Glutamatergic neuron (in vitro differentiated cells): ENCODE results near the gene CLEC16A. TPM values are rescaled to one million over a fixed set of nuclear protein-coding genes. Genes with fewer than 3 reads are reported as not detected.
"Not testable (repeated sequence)": the region's sequence is repeated elsewhere in the genome, so short reads cannot be mapped to it uniquely, and the experiment has no call there.

Source experiments
- DNase-seq: peaks from one replicate; pipeline ENCODE4 v3.0.0; 2022
- H3K27ac Mint-ChIP-seq: one replicate; pipeline ENCODE4 v1.8.0; 2020; ENCODE audit warnings: mild to moderate bottlenecking, mixed read lengths, inconsistent platforms; ENCODE audit not compliant: unreplicated experiment
- H3K27me3 Mint-ChIP-seq: one replicate; pipeline ENCODE4 v1.8.0; 2020; ENCODE audit warnings: mild to moderate bottlenecking, moderate library complexity, mixed read lengths, inconsistent platforms; ENCODE audit not compliant: unreplicated experiment
- H3K36me3 Mint-ChIP-seq: one replicate; pipeline ENCODE4 v1.8.0; 2020; ENCODE audit warnings: mild to moderate bottlenecking, mixed read lengths, inconsistent platforms; ENCODE audit not compliant: unreplicated experiment
- H3K4me1 Mint-ChIP-seq: one replicate; pipeline ENCODE4 v1.8.0; 2020; ENCODE audit warnings: mild to moderate bottlenecking, low read depth, mixed read lengths, inconsistent platforms; ENCODE audit not compliant: unreplicated experiment
- H3K4me3 Mint-ChIP-seq: one replicate; pipeline ENCODE4 v1.8.0; 2020; ENCODE audit warnings: mild to moderate bottlenecking, mixed read lengths, inconsistent platforms; ENCODE audit not compliant: unreplicated experiment
- H3K9me3 Mint-ChIP-seq: one replicate; pipeline ENCODE4 v1.8.0; 2020; ENCODE audit warnings: mild to moderate bottlenecking, moderate library complexity, mixed read lengths, inconsistent platforms; ENCODE audit not compliant: unreplicated experiment
- total RNA-seq: library from RNA; stranded (reverse); fragmentation: NEBNext Ultra II Directional; extraction: Animal tissue kit (Norgen Biotek cat#: 25700); gene quantifications from one replicate; pipeline ENCODE4 v1.2.1, GENCODE V29; 2021; ENCODE audit not compliant: unreplicated experiment
- TF ChIP-seq, protein P1 (sequence below): fragments of 200-600 bp; sonication (generic); IDR thresholded peaks from one replicate; pipeline ENCODE4 v1.5.0; 2021; ENCODE audit not compliant: partially characterized antibody, unreplicated experiment

The CLEC16A gene
- total RNA-seq, 1 donor from 2014 or later = 43.0 TPM

- TF ChIP-seq, protein P1, sequence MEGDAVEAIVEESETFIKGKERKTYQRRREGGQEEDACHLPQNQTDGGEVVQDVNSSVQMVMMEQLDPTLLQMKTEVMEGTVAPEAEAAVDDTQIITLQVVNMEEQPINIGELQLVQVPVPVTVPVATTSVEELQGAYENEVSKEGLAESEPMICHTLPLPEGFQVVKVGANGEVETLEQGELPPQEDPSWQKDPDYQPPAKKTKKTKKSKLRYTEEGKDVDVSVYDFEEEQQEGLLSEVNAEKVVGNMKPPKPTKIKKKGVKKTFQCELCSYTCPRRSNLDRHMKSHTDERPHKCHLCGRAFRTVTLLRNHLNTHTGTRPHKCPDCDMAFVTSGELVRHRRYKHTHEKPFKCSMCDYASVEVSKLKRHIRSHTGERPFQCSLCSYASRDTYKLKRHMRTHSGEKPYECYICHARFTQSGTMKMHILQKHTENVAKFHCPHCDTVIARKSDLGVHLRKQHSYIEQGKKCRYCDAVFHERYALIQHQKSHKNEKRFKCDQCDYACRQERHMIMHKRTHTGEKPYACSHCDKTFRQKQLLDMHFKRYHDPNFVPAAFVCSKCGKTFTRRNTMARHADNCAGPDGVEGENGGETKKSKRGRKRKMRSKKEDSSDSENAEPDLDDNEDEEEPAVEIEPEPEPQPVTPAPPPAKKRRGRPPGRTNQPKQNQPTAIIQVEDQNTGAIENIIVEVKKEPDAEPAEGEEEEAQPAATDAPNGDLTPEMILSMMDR = no peak
- peaks cover 2% of the 10 kb centered on the region for H3K9me3 Mint-ChIP-seq
- H3K4me3 Mint-ChIP-seq = no peak overlapping the region
- H3K4me1 Mint-ChIP-seq = peaks cover 13% of the 10 kb centered on the region
- no peaks in the 10 kb centered on the region for H3K36me3 Mint-ChIP-seq
- DNase-seq = no peak
- H3K27ac Mint-ChIP-seq = peak overlapping the region; percentile 30
- H3K27me3 Mint-ChIP-seq = peaks cover 3% of the 10 kb centered on the region
Observed at GRCh38 chr16:10964891-10965326, 20.5 kb downstream of the CLEC16A start.

DNA sequence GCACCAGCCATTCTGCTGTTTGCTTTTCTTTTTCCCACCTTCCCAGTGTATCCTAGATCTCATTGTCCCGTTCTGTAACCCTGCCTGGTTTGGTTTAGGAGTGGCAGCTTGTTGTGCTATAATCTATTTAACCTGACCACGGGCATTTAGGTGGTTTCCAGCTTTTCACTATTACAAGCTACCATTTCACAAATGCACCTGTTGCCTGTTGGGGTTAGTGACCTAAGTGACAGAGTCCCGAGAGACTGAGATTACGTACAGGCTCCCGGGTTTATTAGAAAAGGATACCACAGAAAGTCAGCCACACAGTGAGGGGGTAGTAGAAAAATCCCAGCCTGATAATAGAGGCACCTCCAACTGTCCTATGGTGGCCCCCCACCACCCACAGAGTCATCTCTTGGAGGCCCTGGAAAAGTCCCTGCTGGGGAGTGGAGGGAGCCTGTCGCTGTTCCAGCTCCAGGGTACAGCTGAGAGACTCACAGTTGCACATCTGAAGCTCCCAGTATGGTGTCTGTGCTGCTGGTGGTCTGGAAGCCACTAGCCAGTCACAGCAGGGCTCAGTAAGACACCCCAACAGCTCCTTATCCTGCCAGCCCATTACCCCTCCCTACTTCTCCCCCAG lies 21.2 kb downstream of the CLEC16A start:
- TF ChIP-seq, protein P1 = no peak
- H3K4me1 Mint-ChIP-seq = peaks cover 13% of the 10 kb centered on the region
- no peak overlapping the region for H3K4me3 Mint-ChIP-seq
- H3K27me3 Mint-ChIP-seq = peaks cover 3% of the 10 kb centered on the region
- no peak overlapping the region for H3K27ac Mint-ChIP-seq
- no peaks in the 10 kb centered on the region for H3K9me3 Mint-ChIP-seq
- DNase-seq = no peak
- no peaks in the 10 kb centered on the region for H3K36me3 Mint-ChIP-seq

DNA sequence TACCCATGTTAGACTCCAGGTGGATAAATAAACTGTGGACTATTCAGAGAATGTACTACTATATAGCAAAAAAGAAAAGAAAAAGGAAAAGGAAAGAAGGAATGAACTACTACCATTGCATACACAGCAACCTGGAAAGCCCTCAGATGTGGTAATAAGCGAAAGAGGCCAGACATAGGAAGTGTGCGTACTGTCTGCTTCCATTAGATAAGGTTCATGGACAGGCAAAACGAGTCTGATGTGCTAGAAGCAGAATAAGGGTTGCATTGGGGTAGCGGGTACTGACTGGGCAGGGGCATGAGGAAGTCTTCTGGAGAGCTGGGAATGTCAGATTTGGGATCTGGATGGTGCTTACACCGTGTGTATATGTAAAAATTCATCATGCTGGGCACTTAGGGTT lies 21.8 kb downstream of the CLEC16A start:
- Mint-ChIP-seq H3K27ac (no peak overlapping the region), H3K4me1 (peaks cover 9% of the 10 kb centered on the region), H3K27me3 (peaks cover 3% of the 10 kb centered on the region), H3K4me3 (no peak overlapping the region), H3K9me3 (peaks cover 1% of the 10 kb centered on the region), H3K36me3 (no peaks in the 10 kb centered on the region)
- no peak for DNase-seq
- TF ChIP-seq, protein P1 = no peak

DNA sequence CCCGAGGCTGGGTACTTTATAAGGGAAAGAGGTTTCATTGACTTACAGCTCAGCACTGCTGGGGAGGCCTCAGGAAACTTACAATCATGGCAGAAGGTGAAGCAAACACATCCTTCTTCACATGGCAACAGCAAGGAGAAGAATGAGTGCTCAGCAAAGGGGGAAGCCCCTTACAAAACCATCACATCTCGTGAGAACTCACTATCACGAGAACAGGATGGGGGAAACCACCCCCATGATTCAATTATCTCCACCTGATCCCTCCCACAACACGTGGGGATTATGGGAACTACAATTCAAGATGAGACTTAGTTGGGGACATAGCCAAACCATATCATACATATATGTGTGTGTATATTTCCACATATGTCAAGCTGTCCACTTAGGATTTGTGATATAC lies 22.2 kb downstream of the CLEC16A start:
- peaks cover 10% of the 10 kb centered on the region for H3K4me1 Mint-ChIP-seq
- H3K36me3 Mint-ChIP-seq, H3K27ac Mint-ChIP-seq, H3K4me3 Mint-ChIP-seq, H3K27me3 Mint-ChIP-seq, DNase-seq, H3K9me3 Mint-ChIP-seq: not testable (repeated sequence)

DNA sequence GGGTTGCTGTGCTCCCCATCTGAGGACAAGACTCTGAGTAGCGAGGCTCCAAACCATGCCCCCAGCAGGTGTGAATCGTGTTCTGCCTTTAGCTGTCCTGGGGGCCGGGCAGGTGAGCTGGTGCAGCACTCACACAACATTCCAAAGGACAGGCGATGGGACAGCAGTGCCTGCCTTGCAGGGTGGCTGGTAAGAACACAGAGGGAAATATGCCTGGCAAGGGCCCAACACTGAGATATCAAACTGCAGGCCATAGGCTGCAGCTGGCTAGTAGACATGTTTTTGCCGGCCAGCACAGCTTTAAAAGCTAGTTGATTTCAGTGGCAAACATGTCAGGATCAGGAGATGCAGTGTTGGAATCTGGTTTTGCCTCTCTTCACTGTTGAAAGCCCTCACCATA lies 23.6 kb downstream of the CLEC16A start:
- Mint-ChIP-seq H3K9me3 (peaks cover 4% of the 10 kb centered on the region), H3K4me1 (peaks cover 20% of the 10 kb centered on the region), H3K27me3 (peaks cover 3% of the 10 kb centered on the region), H3K4me3 (no peak overlapping the region), H3K27ac (no peak overlapping the region), H3K36me3 (no peaks in the 10 kb centered on the region)
- no peak for DNase-seq
- TF ChIP-seq, protein P1 = no peak
